Stimulated activated naive CD4-positive, alpha-beta T cell (primary cell): ENCODE data around the gene LMBR1L.

Experiments
- DNase-seq, 6 experiments: peaks; one replicate each; lab custom pipeline; 2025; lab: John Stamatoyannopoulos, UW

LMBR1L gene

GRCh38 chr12:49111206-49111605 is 559 bp upstream of the LMBR1L start:
- no peak for DNase-seq

DNA sequence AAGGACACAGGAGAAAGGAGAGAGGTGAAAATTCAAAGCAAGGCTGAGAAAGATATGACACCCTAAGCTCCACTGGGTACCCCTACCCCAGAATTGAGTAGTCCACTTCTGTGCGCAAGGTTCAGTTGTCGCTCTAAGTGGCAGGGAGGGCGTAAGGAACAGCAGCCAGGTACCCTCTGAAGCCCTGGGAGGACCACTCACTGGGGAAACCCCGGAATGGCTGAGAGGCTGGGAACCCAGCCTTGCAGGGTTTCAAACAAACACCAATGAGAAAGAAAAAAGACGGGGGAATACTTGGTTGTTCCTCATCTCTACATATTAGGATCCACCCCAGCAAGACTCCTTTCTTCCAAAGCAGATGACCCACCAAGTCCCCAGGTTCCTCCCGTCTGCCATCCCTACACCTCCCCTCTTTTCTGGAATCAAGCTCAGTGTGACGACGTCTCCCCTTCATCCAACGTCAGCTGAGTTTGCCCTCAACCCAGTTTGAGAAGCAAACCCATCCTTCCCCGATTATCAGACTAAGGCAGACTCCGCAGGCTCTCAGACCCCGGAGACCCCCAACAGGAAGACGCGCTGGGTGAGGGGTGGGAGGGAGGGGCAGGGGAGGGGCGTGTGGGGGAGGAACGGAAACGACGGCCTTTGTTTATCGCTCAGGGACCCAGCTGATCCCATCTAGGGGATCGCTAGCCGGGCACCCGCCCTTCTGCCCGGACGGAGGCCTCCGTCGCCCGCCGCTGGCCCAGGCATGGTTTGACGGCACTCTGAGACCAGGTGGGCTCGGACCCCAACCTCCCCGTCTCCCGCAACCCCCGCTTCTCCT is 795 bp downstream of the LMBR1L start:
- DNase-seq = peak in 3 of 6 experiments; percentile 28 to 63 (median 47)

DNA sequence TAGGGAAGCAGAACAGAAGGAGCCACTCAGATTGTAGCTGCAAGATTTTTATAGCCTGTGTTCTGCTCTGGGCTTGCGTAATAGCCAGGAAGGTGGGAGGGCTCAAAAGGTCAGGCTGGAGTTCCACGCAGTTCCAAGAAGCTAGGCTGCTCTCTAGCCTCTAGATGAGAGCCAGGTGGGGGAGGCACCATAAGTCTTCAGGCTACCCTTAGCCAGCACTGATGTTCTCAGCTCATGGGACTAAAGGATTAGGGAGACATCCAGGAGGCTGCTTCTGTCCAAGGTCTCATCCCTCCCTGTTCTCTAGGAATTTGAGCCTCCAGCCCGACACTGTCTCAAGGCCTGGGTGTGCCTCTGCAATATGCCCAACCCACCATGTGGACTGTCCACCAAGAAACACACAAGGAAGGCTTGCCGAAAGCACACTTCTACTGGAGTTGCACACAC is 1.7 kb downstream of the LMBR1L start:
- DNase-seq = no peak

DNA sequence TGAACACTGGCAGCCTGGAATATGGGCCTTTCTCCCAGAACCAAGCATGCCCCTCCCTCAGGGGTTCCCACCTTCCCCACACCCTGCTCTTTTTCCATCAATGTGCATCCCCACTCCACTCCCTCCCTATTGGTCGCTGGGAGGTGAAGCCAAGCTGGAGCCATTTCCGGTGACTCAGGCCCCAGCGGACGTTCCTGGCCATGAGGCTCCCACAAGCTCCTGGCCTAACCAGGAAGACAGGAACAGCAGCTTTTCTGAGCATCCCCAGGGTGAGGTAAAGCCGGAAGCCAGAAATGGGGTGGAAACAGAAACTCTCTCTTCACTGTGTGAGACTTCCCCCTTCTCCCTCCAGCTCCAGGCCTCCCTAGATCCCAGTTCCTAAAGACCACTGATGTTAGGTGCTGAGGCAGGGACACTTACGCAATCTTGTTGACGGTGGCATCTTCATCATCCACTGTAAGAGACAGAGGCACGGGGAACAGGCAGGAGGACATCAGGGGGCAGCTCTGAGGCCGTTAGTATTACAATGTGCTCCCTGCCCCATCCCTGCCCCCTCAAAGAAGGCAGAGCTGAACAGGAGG is 5.1 kb downstream of the LMBR1L start:
- no peak for DNase-seq

DNA sequence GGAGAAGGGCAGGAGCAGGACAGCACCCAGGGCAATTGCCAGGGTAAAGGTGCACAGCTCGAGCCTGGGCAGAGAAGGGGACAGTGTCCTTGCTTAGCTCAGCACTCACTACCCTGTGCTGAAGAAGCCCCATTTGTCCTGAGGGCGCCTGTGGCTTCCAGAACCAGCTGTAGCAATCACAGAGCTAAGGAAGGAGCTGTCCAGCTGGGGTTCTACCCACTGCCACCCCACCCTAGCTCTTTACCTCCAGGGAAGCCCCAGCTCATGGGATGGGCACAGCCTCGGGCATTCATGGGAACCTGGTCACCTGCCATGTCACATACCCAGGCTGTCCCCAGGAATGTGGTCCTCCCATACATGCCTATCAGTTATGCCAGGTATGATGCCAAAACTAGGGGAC is 5.8 kb downstream of the LMBR1L start:
- no peak for DNase-seq

- DNase-seq = no peak
These were observed 10.3 kb downstream of the LMBR1L start for GRCh38 chr12:49100380-49100779.

DNA sequence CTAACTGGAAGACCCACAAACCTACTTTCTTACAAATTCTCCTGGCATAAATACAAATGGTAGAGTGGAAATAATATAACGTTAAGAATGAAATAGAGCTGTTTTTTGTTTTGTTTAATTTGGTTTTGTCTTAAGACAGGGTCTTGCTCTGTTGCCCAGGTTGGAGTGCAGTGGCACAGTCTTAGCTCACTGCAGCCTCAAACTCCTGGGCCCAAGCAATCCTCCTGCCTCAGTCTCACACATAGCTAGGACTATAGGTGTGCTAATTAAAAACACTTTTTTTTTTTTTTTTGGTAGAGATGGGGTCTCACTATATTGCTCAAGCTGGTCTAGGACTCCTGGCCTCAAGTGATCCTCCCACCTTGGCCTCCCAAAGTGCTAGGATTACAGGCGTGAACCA is 11.9 kb downstream of the LMBR1L start:
- DNase-seq = no peak

- DNase-seq = peak; percentile 14 to 74 (median 50)
These were observed 12.6 kb downstream of the LMBR1L start for GRCh38 chr12:49098035-49098451.

GRCh38 chr12:49097381-49097780 is 13.3 kb downstream of the LMBR1L start:
- DNase-seq = no peak

GRCh38 chr12:49094975-49095365 is 15.7 kb downstream of the LMBR1L start:
- no peak for DNase-seq

DNA sequence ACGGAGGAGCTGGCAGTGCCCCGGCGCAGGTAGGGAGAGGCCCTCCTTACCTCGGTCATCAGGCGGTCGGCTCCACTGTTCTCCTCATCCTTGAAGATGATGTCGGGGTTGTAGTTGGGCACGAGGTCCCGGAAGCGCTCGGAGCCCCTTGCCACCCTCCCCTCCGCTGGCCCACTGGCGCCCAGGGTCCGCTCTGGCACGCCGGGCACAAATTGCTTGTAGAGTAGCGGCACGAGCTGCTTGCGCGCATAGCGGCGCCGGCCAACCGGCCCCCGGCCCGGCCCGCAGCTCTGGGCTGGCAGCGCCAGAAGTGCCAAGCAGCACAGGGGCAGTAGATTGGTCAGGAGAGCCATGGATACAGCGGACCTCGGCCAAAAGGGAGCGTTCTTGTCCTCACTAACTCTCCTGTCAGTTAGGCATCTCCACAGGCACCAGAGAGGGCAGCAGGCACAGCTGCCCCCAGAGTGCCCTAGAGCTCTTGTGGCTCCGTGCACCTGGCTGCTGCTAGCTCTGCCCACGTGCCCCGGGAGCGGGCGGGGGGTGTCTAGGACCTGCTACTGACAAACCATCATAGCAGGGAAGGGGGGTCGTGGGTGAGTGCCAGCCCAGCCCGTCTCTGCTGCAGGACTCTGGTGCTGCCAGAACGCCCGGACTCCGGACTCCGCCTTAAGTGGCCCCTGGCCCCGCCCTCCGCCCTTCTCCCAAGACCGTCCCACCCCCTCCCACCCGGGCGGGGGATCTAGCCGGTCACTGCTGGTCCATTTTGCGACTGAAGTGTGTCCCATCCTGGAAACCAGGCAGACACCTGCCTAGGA is 16.3 kb downstream of the LMBR1L start, which contains the start of gene DHH:
DHH (minus strand) TSS at position 642 of the 815 bp plus-strand sequence; CDS start at position 353, 289 bp downstream.
- peak in 1 of 6 experiments; percentile 12 for DNase-seq

DNA sequence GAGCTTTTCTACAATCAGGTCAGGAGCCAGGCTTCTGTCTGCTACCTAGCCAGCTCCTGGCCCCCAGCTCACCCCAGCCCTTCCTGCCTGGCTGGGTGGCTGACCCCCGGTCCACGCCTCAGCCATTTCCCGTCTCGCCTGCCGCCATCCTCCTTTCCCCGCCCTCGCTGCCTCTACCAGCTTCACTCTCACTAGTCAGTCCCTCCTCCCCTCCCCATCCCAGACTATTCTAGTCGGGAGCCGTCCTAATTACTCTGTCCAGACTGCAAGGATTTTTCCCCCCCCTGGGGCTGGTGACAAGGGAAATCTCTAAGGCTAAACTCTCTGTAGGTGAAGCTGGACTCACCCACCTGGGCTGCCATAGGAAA is 16.9 kb downstream of the LMBR1L start:
- no peak for DNase-seq

DNA sequence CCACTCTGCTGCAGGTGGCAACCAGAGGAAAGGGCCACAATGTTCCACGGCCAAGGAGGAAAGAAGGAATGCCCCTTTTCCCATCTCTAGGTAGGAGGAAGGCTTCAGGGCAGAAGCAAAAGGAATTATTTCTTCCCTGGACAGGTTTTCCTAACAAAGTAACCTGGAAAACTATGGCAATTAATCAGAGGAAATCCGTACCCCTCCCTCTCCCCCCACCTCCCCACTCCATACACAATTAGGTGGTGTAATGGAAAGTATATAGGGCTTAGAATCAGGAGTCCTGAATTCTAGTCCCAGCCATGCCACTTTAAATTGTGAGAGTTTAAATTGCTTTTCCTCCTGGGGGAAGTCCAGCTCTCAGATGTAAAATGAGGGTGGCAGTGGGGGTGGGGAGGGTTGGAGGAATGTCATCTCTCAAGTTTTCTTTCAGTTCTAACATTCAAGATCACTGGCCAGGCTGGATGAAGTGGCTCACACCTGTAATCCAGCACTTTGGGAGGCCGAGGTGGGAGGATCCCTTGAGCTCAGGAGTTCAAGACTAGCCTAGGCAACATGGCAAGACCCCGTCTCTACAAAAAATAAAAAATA is 17.7 kb downstream of the LMBR1L start:
- no peak for DNase-seq

GRCh38 chr12:49092086-49092815 is 18.4 kb downstream of the LMBR1L start:
- peak in 5 of 6 experiments; percentile 31 to 52 (median 39) for DNase-seq

GRCh38 chr12:49091836-49092085 is 18.9 kb downstream of the LMBR1L start:
- DNase-seq = no peak

DNA sequence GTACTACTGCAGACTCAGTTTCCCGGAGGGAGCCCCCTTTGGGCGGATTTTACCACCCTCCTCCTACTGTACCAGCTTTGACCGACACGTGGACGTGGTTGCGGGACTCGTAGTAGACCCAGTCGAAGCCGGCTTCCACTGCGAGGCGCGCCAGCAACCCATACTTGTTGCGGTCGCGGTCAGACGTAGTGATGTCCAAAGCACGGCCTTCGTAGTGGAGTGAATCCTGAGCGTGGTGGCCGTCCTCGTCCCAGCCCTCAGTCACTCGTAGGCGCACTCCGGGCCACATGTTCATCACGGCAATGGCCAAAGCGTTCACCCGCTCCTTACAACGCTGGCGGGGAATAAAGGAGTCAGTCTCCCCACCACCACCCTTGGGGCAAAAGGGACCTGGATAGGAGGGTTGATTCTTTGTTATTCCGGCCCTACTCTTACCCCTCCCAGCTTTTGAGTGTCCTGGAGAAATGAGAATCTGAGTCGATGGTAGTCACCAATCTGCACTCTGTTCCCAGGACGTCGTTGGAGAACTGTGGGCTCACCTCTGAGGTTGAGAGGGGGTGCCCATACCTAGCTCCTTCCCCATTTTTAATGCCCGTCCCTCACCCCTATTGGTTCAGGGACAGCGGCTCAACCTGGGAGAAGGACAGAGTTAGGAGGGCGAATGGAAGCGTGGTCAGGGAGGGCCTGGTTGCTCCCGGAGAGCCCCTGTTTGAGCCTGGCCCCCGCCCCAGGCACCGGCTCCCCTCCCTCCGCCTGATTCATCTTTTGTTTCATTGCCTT is 19.4 kb downstream of the LMBR1L start:
- DNase-seq = peak in 1 of 6 experiments; percentile 38

GRCh38 chr12:49089821-49090773 is 20.6 kb downstream of the LMBR1L start:
- DNase-seq = peak in 1 of 6 experiments; percentile 40

DNA sequence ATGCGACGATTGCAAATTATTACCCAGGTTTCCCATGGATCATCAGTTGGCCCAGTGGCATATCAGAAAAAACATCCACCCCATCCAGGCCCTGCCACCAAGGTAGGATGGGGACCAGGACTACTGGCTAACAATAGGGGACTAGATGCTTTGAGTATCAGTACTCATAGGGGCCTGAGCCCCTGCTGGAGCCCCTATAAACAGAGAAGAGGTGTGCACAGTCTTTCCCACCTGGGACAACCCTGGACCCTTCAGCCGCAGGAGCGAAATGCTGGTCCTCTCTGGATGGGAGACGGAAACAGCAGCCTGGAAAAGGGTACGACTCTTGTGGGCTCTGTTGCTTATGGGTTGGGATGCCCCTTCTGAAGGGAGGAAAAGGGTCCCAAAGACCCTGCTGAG is 21.7 kb downstream of the LMBR1L start:
- no peak for DNase-seq

GRCh38 chr12:49088150-49088931 is 22.3 kb downstream of the LMBR1L start:
- DNase-seq = peak; percentile 38 to 79 (median 50)
